Stimulated activated CD8-positive, alpha-beta memory T cell treated with anti-CD3 and anti-CD28 coated beads, Interleukin-12 subunit alpha, Interleukin-12 subunit beta, amount 100 ng/mL, for 4 hours (primary cell): ENCODE data around the gene C6orf120.
A peak's percentile ranks its signal among the peaks of the same experiment; 100 is the strongest.

ENCODE experiments used
- DNase-seq: peaks from one replicate; pipeline ENCODE4 v3.0.0-alpha.2; 2020; ENCODE audit warnings: low read depth

C6orf120 gene

DNA sequence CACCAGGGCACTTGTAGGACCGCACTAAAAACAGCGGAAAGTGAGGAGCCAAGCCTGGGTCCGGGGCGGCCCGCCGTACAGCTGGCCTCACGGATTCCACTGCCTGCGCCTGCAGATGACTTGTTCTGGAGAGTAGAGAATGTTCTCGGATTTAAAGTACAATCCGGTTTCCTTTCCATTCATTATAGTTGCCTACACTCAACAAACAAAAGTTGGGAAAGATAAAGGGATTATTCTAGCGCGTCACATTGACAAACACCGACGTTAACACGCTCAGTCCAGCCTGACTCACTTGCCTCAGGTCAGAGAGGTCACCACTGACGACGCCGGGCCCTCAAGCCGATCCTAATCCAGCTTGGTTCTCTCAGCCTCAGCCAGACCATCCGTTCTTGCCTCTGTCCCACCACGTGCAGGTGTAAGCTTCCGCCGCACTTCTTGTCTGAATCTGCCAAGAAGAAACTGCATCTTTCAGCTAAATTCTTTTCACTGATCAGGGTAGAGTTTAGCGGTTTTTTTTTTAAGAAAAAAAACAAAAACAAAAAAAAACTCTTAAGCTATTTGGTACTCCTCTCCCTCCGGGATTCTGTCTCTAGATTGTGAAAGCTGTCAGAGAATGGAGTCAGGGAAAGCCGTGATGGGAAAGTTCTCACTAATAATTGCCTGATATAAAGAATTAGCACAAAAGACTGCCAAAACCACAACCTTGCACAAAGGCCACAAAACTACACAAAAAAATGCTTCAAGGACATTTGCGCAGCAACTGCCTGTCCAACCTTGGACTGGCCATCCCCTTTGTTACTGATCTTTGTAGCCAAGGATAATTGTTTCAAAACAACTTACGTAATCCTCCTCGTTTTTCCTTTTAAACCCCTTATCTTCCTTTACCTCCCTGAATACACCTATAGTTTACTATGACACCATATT lies 23.5 kb downstream of the C6orf120 start:
- DNase-seq = no peak

DNA sequence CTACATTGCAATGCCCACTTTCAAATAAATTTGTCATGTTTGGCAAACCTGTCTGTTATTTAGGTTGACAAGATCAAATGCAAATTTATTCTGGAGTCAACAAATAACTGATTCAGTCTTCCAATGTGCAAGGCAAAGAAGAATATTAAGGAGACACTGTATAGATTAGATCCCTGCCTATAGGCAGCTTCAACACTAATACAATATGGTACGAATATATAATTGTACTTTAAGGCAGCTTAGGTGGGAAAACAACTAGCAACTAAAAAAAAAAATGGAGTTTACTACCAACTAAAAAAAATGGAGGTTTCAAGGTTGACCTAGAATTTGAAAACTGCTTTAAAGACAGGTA lies 24.1 kb downstream of the C6orf120 start:
- no peak for DNase-seq

DNA sequence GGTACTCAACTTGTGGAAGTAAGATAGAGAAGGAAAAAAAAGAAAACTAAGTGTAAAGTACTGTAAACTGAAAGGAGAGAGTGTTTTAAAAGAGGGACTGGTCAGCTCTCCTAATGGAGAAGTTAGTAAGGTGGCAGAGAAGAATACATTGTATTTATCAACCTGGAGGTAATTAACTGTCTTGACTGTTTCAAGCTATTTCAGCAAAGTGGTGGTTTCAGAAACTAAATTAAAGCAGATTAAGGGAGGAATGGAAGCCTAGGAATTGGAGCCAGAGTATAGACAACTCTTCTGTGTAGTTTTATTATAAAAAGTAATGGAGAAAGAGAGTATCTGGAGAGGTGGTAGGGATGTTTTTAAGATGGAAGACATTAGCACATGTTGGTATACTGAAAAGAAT lies 25.0 kb downstream of the C6orf120 start:
- no peak for DNase-seq

DNA sequence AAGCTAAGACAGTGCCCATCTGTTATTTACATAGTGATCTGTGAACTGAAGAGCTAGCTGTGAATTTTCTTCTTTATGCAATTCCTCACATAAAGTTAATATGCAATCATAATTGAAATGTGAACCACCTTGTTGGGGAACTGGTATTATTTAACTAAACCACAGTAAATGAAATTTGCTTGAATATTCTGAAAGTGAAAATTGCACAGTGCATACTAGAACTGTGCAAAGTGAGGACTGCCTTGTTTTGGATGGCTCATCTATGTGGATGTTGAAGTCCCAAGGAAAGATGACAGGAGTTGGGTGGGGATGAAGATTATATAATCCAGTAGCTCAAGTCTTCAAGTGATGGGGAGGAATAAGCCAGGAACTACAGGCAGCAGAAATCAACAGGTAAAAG lies 28.0 kb downstream of the C6orf120 start:
- no peak for DNase-seq

DNA sequence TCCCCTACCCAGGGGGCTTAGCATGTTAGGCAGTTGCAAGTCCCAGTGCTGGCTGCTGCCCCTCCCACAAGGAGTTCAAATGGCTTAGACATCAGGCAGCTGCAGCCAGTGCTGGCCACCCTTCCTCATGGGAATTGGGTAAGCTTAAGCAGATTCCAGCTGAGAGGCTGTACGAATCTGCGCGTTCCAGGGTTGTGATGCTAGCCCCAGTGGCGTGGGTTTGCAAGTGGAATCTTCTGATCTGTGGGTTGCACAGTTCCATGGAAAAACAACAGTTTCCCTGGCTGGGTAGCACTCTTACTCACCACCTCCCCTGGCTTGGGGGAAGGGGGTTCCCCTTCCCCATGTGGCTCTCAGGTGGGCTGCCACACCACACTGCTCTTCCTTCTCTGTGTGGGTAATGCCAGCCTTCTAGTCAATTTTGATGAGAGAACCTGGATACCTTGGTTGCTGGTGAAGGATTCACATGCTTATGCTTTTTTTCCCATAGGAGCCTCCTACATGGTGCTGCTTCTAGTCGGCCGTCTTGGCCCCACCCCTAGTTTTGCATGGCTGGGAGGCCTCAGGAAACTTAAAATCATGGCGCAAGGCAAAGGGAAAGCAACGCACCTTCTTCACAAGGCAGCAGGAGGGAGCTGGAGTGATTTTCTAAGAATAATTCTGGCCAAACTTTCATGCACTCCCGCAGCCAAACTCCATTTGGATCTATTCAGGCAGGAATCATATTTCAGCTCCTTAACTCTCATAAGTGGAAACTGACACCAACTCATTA lies 36.5 kb downstream of the C6orf120 start:
- no peak for DNase-seq

DNA sequence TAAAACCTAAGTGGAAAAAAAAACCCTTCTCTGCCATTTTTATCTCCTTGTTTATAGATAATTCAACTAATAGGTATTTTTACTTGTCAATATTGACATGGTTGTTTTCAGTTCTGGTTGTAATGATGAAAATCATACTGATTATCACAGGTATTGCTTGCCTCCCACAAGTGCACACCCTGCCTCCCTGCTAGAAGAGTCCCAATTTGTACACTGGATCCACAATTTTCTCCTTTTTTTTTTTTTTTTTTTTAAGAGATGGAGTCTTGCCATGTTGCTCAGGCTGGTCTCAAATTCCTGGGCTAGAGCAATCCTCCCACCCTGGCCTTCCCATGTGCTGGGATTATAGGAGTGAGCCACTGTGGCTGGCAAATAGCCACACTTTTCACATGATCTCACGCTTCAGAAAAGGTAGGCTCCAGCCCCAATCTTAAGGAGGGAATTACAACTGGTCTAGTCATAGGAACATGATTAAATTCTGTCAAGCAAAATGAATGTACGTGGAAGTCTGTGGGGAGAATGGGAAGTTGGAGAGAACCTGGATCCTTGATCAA lies 37.1 kb downstream of the C6orf120 start:
- DNase-seq = no peak

DNA sequence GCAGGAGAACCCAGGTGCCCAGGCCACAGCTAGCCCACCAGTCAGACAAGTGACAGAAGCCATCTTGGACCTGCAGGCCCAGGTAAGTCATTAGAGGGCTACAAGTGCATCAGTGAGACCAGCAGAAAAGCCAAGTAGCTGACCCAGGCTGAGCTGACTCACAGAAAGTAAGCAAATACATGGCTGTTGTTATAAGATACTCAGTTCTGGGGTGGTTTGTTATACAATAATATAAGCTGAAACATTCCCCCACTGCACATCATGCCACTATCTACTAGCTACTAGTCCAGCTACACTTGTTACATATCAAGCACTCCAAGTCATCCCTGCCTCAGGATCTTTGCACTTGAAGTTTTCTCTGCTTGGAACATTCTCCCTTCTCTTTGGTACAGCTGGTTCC lies 39.4 kb downstream of the C6orf120 start:
- no peak for DNase-seq

DNA sequence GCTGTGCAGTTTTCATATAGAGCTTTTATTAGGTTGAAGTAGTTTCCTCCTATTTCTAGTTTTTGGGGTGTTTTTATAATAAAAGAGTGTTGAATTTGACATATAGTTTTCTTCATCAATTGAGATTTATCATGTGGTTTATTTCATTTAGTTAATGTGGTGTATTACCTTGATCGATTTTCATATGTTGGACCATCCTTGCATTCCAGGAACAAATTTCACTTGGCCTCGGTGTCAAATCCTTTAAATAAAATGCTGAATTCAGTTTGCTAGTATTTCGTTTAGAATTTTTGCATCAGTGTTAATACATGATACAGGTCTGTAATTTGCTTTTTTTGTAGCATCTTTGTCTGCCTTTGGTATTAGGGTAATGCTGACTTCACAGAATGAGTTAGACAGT lies 43.5 kb downstream of the C6orf120 start:
- DNase-seq = no peak

DNA sequence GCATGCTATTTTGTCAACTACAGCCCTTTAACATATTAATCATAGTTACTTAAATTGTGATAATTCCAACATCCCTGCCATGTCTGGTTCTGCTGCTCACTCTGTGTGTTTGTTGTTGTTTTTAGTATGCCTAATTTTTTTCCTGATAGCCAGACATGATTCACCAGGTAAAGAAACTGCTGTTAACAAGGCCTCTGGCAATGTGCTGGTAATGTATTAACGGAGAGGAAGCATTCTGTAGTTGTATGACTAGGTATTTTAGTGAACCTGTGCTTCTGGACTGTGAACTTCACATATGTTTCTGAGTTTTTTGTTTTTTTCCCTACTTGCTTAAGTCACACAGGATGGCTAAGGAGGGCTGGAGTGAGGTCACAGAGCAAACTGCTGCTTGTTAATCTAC lies 44.6 kb downstream of the C6orf120 start:
- no peak for DNase-seq

DNA sequence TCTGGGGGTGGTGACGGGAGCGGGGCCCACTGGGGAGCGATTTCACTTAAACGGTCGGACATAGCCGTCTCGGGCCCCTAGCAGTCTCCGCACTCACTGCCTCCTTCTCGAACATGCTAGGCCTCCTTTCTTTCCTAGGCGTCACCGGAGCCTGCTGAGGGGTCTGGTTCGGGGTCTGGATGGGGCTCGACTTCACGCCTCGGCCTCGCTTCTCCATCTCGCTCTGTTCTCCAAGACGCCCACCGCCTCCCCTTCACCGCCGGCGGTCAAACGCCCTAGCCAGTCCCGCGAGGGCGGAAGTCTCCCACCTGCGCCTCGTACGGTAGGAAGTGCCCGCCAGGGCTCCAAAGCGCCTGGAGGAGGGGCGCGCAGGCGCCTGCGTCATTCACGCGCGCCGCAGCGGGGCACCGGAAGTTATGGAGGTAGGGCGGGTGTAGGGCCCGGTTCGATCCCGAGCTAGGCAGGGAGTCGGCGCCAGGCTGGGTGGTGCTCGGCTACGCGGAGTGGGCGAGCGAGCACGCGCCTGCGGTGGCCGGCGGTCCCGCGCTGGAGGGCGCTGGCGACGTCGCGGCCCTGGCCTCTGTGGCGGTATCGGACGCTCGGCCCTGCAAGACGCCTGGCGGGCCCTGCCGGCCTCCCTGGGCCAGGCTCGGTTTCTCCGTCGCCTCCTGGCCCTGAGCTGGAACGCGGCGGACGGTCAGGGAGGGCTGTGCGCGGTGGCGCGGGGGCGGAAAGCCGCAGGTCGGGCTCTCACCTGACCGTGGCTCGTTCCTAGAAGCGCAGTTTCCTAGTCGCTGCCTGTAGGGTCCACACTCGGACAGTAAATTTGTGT lies 49.5 kb downstream of the C6orf120 start, which contains the start of the genes DYNLT2 and ERMARD:
Gene DYNLT2, minus strand, starts transcription at position 331 of the 832 bp plus-strand sequence. Its CDS starts 114 bp downstream, at position 217.
Gene ERMARD, plus strand, starts transcription at position 381 of the 832 bp plus-strand sequence. Its CDS starts 36 bp downstream, at position 417.
- DNase-seq = peak; percentile 94

DNA sequence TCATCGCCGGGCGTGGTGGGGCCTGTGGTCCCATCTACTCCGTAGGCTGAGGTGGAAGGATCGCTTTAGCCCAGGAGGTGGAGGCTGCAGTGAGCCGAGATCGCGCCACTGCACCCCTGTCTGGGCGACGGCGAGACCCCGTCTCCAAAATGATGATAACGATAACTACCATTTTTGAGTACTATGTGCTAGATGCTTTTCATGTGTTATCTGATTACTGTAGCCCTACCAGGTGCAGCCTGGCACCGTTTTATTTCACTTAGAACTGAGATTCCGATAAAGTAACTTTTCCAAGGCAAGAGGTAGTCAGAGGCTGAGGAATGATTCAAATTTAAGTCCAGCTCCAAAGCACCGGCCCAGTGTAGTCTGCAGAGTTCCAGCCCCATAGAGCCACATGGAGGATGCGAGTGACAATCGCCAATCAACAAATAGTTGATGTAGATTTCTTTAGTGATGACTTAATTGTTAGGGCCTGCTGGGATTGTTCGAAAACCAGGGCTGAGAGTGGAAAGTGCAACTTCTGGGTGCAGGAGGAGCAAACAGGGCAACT lies 50.2 kb downstream of the C6orf120 start:
- no peak for DNase-seq
